Fibroblast of lung (primary cell): ENCODE measurements around the gene GTPBP2. TPM values are rescaled to one million over a fixed set of nuclear protein-coding genes. Genes with fewer than 3 reads are reported as not detected.
"Not testable (repeated sequence)": the region's sequence is repeated elsewhere in the genome, so short reads cannot be mapped to it uniquely, and the experiment has no call there.

Experiments used
- DNase-seq, 2 donors: peaks; one replicate each; pipeline versions ENCODE4 v3.0.0 to v3.0.0-alpha.2; 2010; ENCODE audit warnings: low read depth in 2 of 2
- H2AFZ ChIP-seq: 2 replicates; pipeline ENCODE4 v1.5.1; 2012; ENCODE audit warnings: low read length, control low read depth, inconsistent platforms
- H3K27ac ChIP-seq: 2 replicates; pipeline ENCODE4 v1.5.1; 2011; ENCODE audit warnings: low read length, control low read depth; ENCODE audit not compliant: insufficient read depth
- H3K27me3 ChIP-seq: 2 replicates; pipeline ENCODE4 v1.5.1; 2011; ENCODE audit warnings: mild to moderate bottlenecking, low read length; ENCODE audit not compliant: control insufficient read depth, insufficient read depth
- H3K36me3 ChIP-seq: 2 replicates; pipeline ENCODE4 v1.5.1; 2011; ENCODE audit warnings: low read length; ENCODE audit not compliant: control insufficient read depth, insufficient read depth
- H3K4me1 ChIP-seq: 2 replicates; pipeline ENCODE4 v1.5.1; 2011; ENCODE audit warnings: low read length; ENCODE audit not compliant: control insufficient read depth, insufficient read depth; ENCODE audit errors: extremely low read depth
- H3K4me2 ChIP-seq: 2 replicates; pipeline ENCODE4 v1.5.1; 2011; ENCODE audit warnings: low read length, control low read depth; ENCODE audit not compliant: insufficient read depth; ENCODE audit errors: extremely low read depth
- H3K4me3 ChIP-seq, 4 experiments: fragments of 200-600 bp in 1 of 4; sonication (generic) in 1 of 4; replicated peaks in 1 of 4; 2 replicates each; pipeline ENCODE4 v1.5.1; 2011 to 2016; ENCODE audit warnings: low read length in 4 of 4, low read depth in 3 of 4, mild to moderate bottlenecking in 3 of 4, control low read depth in 2 of 4, inconsistent platforms in 1 of 4, mixed read lengths in 1 of 4; ENCODE audit not compliant: insufficient read depth in 1 of 4; ENCODE audit errors: control extremely low read depth in 1 of 4
- H3K79me2 ChIP-seq: 2 replicates; pipeline ENCODE4 v1.5.1; 2012; ENCODE audit warnings: mild to moderate bottlenecking, low read length, inconsistent platforms; ENCODE audit not compliant: control insufficient read depth, insufficient read depth
- H3K9ac ChIP-seq: 2 replicates; pipeline ENCODE4 v1.5.1; 2011; ENCODE audit warnings: mild to moderate bottlenecking, low read length, control low read depth; ENCODE audit not compliant: insufficient read depth
- H3K9me3 ChIP-seq: 2 replicates; pipeline ENCODE4 v1.5.1; 2012; ENCODE audit warnings: low read depth, low read length; ENCODE audit not compliant: control insufficient read depth, insufficient read depth
- H4K20me1 ChIP-seq: 2 replicates; pipeline ENCODE4 v1.5.1; 2011; ENCODE audit warnings: low read length; ENCODE audit not compliant: control insufficient read depth, insufficient read depth; ENCODE audit errors: extremely low read depth
- EZH2 ChIP-seq: IDR thresholded peaks from 2 replicates; pipeline ENCODE4 v1.5.1; 2012; ENCODE audit warnings: low read length, control low read depth, mild to moderate bottlenecking; ENCODE audit errors: missing control alignments
- polyA plus RNA-seq, 2 donors: library from polyadenylated mRNA; depleted of rRNA in 1 of 2; stranded (reverse) in 1 of 2; unstranded in 1 of 2; fragments of >200 nt; gene quantifications; 2 replicates each; pipeline ENCODE4 v1.2.1, GENCODE V29; 2011 to 2012; ENCODE audit warnings: missing spikeins in 1 of 2
- total RNA-seq: library from RNA; depleted of rRNA; stranded (reverse); fragments of >200 nt; gene quantifications from 2 replicates; pipeline ENCODE4 v1.2.1, GENCODE V29; 2014
- TF ChIP-seq, protein P1 (sequence below), 2 donors: IDR thresholded peaks in 1 of 2; conservative IDR thresholded peaks in 1 of 2; 1 replicate in 1 of 2; 2 replicates in 1 of 2; pipeline ENCODE4 v1.5.1; 2011 to 2012; ENCODE audit warnings: low read length in 2 of 2, control low read depth in 1 of 2, inconsistent platforms in 1 of 2, low read depth in 1 of 2, mild to moderate bottlenecking in 1 of 2

Gene GTPBP2
- total and polyA plus RNA-seq, 2 donors (not counting 1 experiment from before 2014, with no cell fraction given), result 45.2 to 174 TPM

DNA sequence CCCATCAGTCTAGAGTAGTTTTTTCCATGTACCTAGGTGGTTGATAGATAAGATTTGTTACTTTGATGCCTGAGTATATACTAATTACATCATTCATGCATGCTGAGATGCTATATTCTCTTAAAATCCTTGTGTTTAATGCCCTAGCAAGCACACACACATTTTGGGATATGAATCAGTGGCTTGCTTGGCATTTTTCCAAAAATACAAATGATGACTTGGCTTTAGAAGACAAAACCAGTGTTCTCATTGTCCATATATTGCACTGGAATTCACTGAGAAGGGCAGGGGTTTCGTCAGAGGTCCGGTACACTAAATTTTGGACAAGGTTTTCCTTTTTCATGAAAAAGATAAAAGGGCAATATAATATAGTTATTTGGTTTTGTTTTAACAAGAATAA lies 24.9 kb downstream of the GTPBP2 start:
- no peak overlapping the region for H3K9ac ChIP-seq
- TF ChIP-seq, protein P1, sequence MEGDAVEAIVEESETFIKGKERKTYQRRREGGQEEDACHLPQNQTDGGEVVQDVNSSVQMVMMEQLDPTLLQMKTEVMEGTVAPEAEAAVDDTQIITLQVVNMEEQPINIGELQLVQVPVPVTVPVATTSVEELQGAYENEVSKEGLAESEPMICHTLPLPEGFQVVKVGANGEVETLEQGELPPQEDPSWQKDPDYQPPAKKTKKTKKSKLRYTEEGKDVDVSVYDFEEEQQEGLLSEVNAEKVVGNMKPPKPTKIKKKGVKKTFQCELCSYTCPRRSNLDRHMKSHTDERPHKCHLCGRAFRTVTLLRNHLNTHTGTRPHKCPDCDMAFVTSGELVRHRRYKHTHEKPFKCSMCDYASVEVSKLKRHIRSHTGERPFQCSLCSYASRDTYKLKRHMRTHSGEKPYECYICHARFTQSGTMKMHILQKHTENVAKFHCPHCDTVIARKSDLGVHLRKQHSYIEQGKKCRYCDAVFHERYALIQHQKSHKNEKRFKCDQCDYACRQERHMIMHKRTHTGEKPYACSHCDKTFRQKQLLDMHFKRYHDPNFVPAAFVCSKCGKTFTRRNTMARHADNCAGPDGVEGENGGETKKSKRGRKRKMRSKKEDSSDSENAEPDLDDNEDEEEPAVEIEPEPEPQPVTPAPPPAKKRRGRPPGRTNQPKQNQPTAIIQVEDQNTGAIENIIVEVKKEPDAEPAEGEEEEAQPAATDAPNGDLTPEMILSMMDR (conservative IDR thresholded peaks at IDR 0.05 in 1 of 2, IDR thresholded peaks at IDR 0.05 in 1 of 2; ENCODE audit: low read depth in 1 of 2, low read length in 2 of 2), result no peak
- no peaks in the 10 kb centered on the region for H3K27me3 ChIP-seq
- H4K20me1 ChIP-seq, result no peaks in the 10 kb centered on the region
- H3K4me1 ChIP-seq, result no peaks in the 10 kb centered on the region
- no peak overlapping the region for H3K27ac ChIP-seq
- no peak overlapping the region for H3K4me3 ChIP-seq
- no peak overlapping the region for H3K4me2 ChIP-seq
- DNase-seq, result peak; percentile 88 to 90
- H2AFZ ChIP-seq, result no peak overlapping the region
- peaks cover 2% of the 10 kb centered on the region for H3K36me3 ChIP-seq
- H3K79me2 ChIP-seq, result no peaks in the 10 kb centered on the region
- no peaks in the 10 kb centered on the region for H3K9me3 ChIP-seq

DNA sequence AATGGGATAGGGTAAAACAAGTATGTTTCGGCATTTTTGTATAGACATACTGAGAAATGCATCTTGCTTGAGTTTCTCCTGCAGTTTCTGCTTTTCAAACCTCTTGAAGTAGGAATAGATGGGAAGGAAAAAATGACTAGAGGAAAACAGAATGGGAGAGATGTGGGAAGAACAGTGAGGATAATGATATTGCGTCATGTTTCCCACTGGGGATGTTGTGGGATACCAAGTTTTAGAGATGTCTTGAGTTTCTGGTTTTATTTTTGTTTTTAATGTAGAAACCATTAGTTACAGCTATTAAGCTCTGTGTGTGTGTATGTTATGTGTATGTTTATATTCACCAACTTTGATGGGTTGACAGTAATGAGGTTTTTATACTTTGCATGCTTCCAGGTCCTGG lies 28.5 kb downstream of the GTPBP2 start:
- Histone ChIP-seq H3K27ac (no peak overlapping the region), H3K4me1 (no peaks in the 10 kb centered on the region), H3K4me2 (no peak overlapping the region), H3K9ac (no peak overlapping the region), H4K20me1 (no peaks in the 10 kb centered on the region), H2AFZ (no peak overlapping the region), H3K27me3 (no peaks in the 10 kb centered on the region), H3K9me3 (no peaks in the 10 kb centered on the region), H3K36me3 (peaks cover 2% of the 10 kb centered on the region), H3K79me2 (no peaks in the 10 kb centered on the region), H3K4me3 (no peak overlapping the region)
- no peak for DNase-seq
- TF ChIP-seq EZH2, result no peak
- TF ChIP-seq, protein P1 (conservative IDR thresholded peaks at IDR 0.05 in 1 of 2, IDR thresholded peaks at IDR 0.05 in 1 of 2; ENCODE audit: low read depth in 1 of 2, low read length in 2 of 2), result no peak

DNA sequence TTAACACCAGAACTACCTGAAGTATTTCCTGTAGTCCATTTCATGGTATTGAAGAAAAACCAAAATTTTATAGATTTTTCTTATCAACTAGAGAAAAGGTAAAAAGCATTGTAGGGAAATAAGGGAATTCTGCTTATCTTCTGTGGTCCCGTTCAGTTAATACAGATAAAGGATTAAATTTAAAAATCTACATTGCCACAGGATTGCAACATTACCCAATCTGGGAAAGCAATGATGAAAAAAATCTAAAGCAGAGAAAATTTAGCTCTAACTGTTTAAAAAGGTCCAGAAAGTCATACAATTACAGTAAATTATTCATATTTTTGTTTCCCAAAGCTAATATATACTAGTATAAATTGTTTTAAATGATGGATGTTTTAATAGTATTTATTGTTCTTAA lies 35.1 kb downstream of the GTPBP2 start:
- Histone ChIP-seq H4K20me1 (no peaks in the 10 kb centered on the region), H2AFZ (no peak overlapping the region), H3K4me3 (no peak overlapping the region), H3K9me3 (no peaks in the 10 kb centered on the region), H3K27ac (no peak overlapping the region), H3K4me1 (no peaks in the 10 kb centered on the region), H3K27me3 (no peaks in the 10 kb centered on the region), H3K4me2 (no peak overlapping the region), H3K9ac (no peak overlapping the region), H3K79me2 (no peaks in the 10 kb centered on the region), H3K36me3 (peaks cover 2% of the 10 kb centered on the region)
- DNase-seq, result peak in 1 of 2 donors; percentile 31
- TF ChIP-seq, protein P1 (conservative IDR thresholded peaks at IDR 0.05 in 1 of 2, IDR thresholded peaks at IDR 0.05 in 1 of 2; ENCODE audit: low read depth in 1 of 2, low read length in 2 of 2), result no peak
- TF ChIP-seq EZH2, result no peak

DNA sequence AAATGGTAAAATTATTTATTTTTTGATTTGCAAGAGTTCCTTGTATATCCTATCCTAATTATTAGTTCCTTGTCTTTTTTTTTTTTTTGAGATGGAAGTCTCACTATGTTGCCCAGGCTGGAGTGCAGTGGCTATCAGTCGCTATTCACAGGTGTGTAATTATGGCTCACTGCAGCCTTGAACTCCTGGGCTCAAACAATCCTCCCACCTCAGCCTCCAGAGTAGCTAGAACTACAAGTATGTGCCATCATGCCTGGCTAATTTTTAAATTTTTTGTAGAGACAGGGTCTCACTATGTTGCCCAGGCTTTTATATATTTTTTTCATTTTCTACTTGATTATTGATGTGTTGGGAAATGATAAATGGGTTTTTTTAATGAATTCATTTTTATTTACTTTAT lies 39.5 kb downstream of the GTPBP2 start:
- not testable (repeated sequence) for H3K9me3 ChIP-seq, H3K4me3 ChIP-seq, DNase-seq, H3K4me2 ChIP-seq, H2AFZ ChIP-seq, H3K9ac ChIP-seq, H3K79me2 ChIP-seq, H3K27me3 ChIP-seq, H3K27ac ChIP-seq, H3K4me1 ChIP-seq, H3K36me3 ChIP-seq, H4K20me1 ChIP-seq
